KMS-11 (cell line): ENCODE measurements around the gene ZNF133.
"Not testable (repeated sequence)": the region's sequence is repeated elsewhere in the genome, so short reads cannot be mapped to it uniquely, and the experiment has no call there.

Experiments
- H2AFZ ChIP-seq: fragments of 200-600 bp; sonication (generic); 2 replicates; pipeline ENCODE4 v1.6.1; 2016; ENCODE audit warnings: antibody characterized with exemption, mixed run types, low read depth
- H3K27ac ChIP-seq: fragments of 200-600 bp; sonication (generic); 2 replicates; pipeline ENCODE4 v1.6.1; 2016; ENCODE audit warnings: mild to moderate bottlenecking, mixed run types
- H3K27me3 ChIP-seq: fragments of 200-600 bp; sonication (generic); 2 replicates; pipeline ENCODE4 v1.6.1; 2017; ENCODE audit warnings: mild to moderate bottlenecking, low read depth, mixed run types, moderate library complexity; ENCODE audit not compliant: insufficient read depth
- H3K36me3 ChIP-seq: fragments of 200-600 bp; sonication (generic); 2 replicates; pipeline ENCODE4 v1.6.1; 2017; ENCODE audit warnings: mild to moderate bottlenecking, mixed run types; ENCODE audit not compliant: insufficient read depth
- H3K4me1 ChIP-seq: fragments of 200-600 bp; sonication (generic); 2 replicates; pipeline ENCODE4 v1.6.1; 2016; ENCODE audit warnings: mild to moderate bottlenecking, low read depth, mixed run types; ENCODE audit not compliant: poor library complexity, severe bottlenecking
- H3K4me2 ChIP-seq: fragments of 200-600 bp; sonication (generic); 2 replicates; pipeline ENCODE4 v1.7.0; 2016; ENCODE audit warnings: mild to moderate bottlenecking, mixed run types
- H3K4me3 ChIP-seq: fragments of 200-600 bp; sonication (generic); IDR thresholded peaks from 2 replicates; pipeline ENCODE4 v1.6.1; 2017; ENCODE audit warnings: low read depth, low read length, mixed read lengths; ENCODE audit not compliant: insufficient read depth
- H3K79me2 ChIP-seq: fragments of 200-600 bp; sonication (generic); 2 replicates; pipeline ENCODE4 v1.6.1; 2016; ENCODE audit warnings: low read depth, mixed run types; ENCODE audit not compliant: insufficient read depth
- H3K9ac ChIP-seq: fragments of 200-600 bp; sonication (generic); 2 replicates; pipeline ENCODE4 v1.6.1; 2016; ENCODE audit warnings: mild to moderate bottlenecking, mixed run types
- H4K20me1 ChIP-seq: fragments of 200-600 bp; sonication (generic); 2 replicates; pipeline ENCODE4 v1.6.1; 2016; ENCODE audit warnings: mild to moderate bottlenecking, mixed run types; ENCODE audit not compliant: insufficient read depth
- TF ChIP-seq, protein P1 (sequence below): fragments of 200-600 bp; sonication (generic); conservative IDR thresholded peaks from 2 replicates; pipeline ENCODE4 v1.6.1; 2017; ENCODE audit warnings: low read depth, mild to moderate bottlenecking, antibody characterized with exemption, low read length, moderate library complexity, mixed read lengths

The ZNF133 gene

DNA sequence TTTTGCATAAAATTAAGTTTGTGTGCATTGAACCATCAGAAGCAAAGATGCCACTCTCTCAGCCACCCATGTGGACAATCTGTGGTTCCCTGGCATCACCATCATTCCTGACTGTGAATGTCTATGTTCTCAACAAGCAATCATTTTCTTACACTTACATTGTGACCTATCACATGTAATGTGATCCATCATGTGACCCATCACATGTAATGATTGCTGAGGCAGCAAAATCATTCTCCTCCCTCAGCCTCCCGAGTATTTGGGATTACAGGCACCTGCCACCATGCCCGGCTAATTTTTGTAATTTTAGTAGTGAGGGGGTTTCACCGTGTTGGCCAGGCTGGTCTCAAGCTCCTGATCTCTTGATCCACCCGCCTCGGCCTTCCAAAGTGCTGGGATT, 22.0 kb upstream of the ZNF133 start:
- no peaks in the 10 kb centered on the region for H3K4me1 ChIP-seq
- H3K4me2 ChIP-seq = no peak overlapping the region
- no peak overlapping the region for H3K27ac ChIP-seq
- no peaks in the 10 kb centered on the region for H3K36me3 ChIP-seq
- no peak overlapping the region for H3K9ac ChIP-seq
- no peaks in the 10 kb centered on the region for H3K79me2 ChIP-seq
- TF ChIP-seq, protein P1, sequence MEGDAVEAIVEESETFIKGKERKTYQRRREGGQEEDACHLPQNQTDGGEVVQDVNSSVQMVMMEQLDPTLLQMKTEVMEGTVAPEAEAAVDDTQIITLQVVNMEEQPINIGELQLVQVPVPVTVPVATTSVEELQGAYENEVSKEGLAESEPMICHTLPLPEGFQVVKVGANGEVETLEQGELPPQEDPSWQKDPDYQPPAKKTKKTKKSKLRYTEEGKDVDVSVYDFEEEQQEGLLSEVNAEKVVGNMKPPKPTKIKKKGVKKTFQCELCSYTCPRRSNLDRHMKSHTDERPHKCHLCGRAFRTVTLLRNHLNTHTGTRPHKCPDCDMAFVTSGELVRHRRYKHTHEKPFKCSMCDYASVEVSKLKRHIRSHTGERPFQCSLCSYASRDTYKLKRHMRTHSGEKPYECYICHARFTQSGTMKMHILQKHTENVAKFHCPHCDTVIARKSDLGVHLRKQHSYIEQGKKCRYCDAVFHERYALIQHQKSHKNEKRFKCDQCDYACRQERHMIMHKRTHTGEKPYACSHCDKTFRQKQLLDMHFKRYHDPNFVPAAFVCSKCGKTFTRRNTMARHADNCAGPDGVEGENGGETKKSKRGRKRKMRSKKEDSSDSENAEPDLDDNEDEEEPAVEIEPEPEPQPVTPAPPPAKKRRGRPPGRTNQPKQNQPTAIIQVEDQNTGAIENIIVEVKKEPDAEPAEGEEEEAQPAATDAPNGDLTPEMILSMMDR = no peak
- no peaks in the 10 kb centered on the region for H4K20me1 ChIP-seq
- no peak overlapping the region for H2AFZ ChIP-seq
- H3K27me3 ChIP-seq = no peaks in the 10 kb centered on the region
- H3K4me3 ChIP-seq = no peak overlapping the region

- no peak overlapping the region for H2AFZ ChIP-seq
Measured at GRCh38 chr20:18267815-18268214, 20.5 kb upstream of the ZNF133 start.

GRCh38 chr20:18271160-18271559, 17.2 kb upstream of the ZNF133 start:
- Histone ChIP-seq H3K27me3 (no peaks in the 10 kb centered on the region), H3K4me3 (no peak overlapping the region), H3K27ac (no peak overlapping the region), H3K79me2 (no peaks in the 10 kb centered on the region), H3K9ac (no peak overlapping the region), H3K4me2 (no peak overlapping the region), H3K36me3 (no peaks in the 10 kb centered on the region), H2AFZ (no peak overlapping the region), H3K4me1 (no peaks in the 10 kb centered on the region), H4K20me1 (no peaks in the 10 kb centered on the region)
- TF ChIP-seq, protein P1 = no peak

More at GRCh38 chr20:18267815-18268214, 20.5 kb upstream of the ZNF133 start:
- Histone ChIP-seq H4K20me1 (no peaks in the 10 kb centered on the region), H3K4me2 (no peak overlapping the region), H3K4me3 (no peak overlapping the region), H3K79me2 (no peaks in the 10 kb centered on the region), H3K36me3 (no peaks in the 10 kb centered on the region), H3K9ac (no peak overlapping the region), H3K27ac (no peak overlapping the region), H3K27me3 (no peaks in the 10 kb centered on the region), H3K4me1 (no peaks in the 10 kb centered on the region)
- TF ChIP-seq, protein P1 = no peak

DNA sequence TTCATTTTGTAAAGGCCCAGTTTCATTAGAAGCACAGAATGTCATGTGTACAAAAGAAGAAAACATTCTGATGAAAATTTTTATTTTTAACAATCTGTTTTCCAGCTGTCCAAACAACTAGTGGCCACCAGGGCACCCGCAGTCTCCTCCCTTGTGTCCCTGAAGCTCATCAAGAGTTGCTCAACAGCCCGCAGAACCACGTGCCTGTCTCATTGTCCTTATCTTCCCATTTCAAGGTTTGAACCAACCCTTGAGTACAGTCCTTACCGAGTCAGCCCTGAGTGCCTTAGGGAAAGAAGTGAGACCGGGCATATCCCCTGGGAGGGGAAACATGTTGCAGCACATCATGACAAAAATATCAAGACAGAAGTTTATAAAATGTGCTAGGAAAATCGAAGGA, 15.9 kb upstream of the ZNF133 start:
- no peak overlapping the region for H3K27ac ChIP-seq
- no peaks in the 10 kb centered on the region for H3K36me3 ChIP-seq
- TF ChIP-seq, protein P1 = no peak
- H3K9ac ChIP-seq = no peak overlapping the region
- H3K79me2 ChIP-seq = no peaks in the 10 kb centered on the region
- H3K27me3 ChIP-seq = no peaks in the 10 kb centered on the region
- H3K4me1 ChIP-seq = no peaks in the 10 kb centered on the region
- no peak overlapping the region for H3K4me3 ChIP-seq
- H3K4me2 ChIP-seq = no peak overlapping the region
- H4K20me1 ChIP-seq = no peaks in the 10 kb centered on the region
- H2AFZ ChIP-seq = no peak overlapping the region

DNA sequence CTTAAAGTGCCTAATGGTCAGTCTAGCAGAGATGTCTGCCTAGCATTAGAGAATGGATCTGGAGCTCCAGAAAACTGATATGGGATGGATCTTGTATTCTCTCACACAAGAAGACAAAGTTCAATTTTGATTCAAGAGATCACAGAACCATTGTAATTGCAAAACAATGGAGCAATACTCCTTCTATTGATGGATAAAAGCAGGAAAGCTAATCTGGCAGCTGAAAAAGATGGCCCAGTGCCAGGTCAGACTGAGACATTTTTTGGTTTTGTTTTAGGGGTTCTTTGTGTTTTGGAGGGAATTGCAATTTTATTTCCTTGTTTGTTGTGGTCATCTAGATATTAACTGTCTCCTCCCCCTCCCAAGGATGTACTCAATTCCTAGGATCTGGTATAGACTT, 14.6 kb upstream of the ZNF133 start:
- no peak overlapping the region for H2AFZ ChIP-seq
- H4K20me1 ChIP-seq = no peaks in the 10 kb centered on the region
- H3K4me1 ChIP-seq = no peaks in the 10 kb centered on the region
- H3K27ac ChIP-seq = no peak overlapping the region
- H3K9ac ChIP-seq = no peak overlapping the region
- no peaks in the 10 kb centered on the region for H3K79me2 ChIP-seq
- no peak overlapping the region for H3K4me2 ChIP-seq
- no peak overlapping the region for H3K4me3 ChIP-seq
- TF ChIP-seq, protein P1 = no peak
- H3K36me3 ChIP-seq = no peaks in the 10 kb centered on the region
- no peaks in the 10 kb centered on the region for H3K27me3 ChIP-seq

DNA sequence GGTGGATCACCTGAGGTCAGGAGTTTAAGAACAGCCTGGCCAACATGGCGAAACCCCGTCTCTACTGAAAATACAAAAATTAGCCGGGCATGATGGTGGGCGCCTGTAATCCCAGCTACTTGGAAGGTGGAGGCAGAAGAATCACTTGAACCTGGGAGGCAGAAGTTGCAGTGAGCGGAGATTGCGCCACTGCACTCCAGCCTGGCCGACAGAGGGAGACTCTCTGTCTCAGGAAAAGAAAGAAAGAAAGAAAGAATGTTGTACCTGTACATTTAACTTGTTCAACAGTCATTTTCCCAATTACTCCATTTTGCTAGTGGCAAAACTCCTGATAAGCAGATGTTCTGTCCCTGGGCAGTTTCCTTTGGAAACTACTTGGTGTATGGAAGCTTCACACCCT, 12.4 kb upstream of the ZNF133 start:
- H2AFZ ChIP-seq = not testable (repeated sequence)

More for the DNA sequence above, 12.4 kb upstream of the ZNF133 start:
- not testable (repeated sequence) for H3K36me3 ChIP-seq, H3K9ac ChIP-seq, H3K4me2 ChIP-seq, H3K4me3 ChIP-seq, H3K27me3 ChIP-seq, H3K79me2 ChIP-seq, H3K4me1 ChIP-seq, H4K20me1 ChIP-seq, H3K27ac ChIP-seq
